Anterior cingulate cortex (tissue), 58 donors: ENCODE results near the gene USF3.
A peak's percentile ranks its signal among the peaks of the same experiment; 100 is the strongest.
"Not testable (repeated sequence)": the region's sequence is repeated elsewhere in the genome, so short reads cannot be mapped to it uniquely, and the experiment has no call there.

Source experiments
- DNase-seq, 58 donors: peaks; one replicate each; lab custom pipeline; 2025; lab: John Stamatoyannopoulos, UW

USF3 gene

GRCh38 chr3:113659996-113660395, 36.4 kb downstream of the USF3 start:
- DNase-seq: no peak

DNA sequence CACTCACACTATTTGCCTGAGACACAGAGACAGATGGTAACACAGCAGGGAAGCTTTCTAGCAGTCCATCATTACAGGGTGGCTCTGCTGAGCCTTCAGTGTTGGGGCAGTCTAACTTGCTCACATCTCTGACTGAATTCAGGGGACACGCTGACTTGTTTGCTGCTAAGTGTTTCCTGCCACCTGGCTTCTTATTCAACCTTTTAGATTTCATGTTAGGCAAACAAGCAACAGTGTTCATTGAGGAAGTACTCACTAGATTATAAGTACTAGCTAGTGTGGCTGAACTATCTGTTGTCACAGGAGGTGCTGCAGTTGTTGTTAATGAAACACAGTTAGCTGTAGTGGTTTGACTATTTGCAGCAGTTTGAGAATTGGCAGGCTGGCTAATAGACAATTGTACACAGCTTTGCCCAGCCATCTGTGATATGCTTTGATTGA, 37.3 kb downstream of the USF3 start:
- DNase-seq: no peak

DNA sequence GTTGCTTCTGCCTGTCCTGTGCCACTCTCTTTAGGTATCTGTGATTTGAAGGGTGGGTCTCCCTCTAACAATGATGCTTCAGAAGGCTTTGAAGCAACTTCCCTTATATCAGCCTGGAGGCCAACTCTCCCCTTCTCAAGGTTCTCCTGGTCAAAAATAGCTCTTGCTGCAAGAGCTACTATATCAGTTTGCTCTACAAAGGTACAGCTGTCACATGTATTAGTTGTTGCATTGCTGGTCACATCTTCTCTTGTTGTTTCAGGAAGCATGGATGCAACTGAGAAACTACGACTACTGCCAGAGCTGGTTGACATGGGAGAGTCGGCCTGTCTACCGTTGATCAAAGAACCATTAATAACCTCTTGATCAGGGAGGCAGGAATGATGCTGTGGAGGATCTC, 38.3 kb downstream of the USF3 start:
- DNase-seq: no peak

DNA sequence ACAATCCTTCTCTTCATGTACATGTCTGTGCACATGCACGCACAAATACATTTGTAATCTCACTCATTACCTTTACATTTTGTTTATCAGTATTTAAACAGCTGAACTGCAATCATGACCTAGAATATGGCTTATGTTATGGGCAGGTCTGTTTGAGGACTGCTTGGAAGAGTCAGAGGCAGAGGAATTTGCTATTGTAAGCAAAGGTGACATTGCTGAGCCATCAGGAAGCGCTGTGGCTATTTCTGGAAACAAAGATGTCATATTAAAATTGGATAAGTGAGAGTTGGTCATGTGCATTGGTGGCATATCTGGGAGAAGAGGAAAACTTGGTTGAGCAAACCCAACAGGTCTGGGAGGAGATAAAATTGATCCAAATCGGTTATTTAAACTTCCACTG, 41.6 kb downstream of the USF3 start:
- no peak for DNase-seq

GRCh38 chr3:113654310-113654709, 42.1 kb downstream of the USF3 start:
- no peak for DNase-seq

- no peak for DNase-seq
These were observed 47.1 kb downstream of the USF3 start for GRCh38 chr3:113649174-113649845.

- DNase-seq: no peak
These were observed 47.9 kb downstream of the USF3 start for GRCh38 chr3:113648524-113648923.

DNA sequence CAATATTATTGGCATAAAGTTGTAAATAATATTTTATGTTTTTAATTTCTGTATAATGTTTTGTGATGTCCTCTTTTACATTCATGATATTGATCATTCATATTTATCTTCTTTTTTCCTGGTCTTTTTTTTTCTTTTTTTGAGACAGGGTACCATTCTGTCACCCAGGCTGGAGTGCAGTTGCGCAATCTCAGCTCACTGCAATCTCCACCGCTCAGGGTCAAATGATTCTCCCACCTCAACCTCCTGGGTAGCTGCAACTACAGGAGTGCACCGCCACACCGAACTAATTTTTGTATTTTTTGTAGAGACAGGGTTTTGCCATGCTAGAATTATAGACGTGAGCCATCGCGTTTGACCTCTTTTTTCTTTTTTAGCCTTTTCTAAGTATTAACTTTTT, 52.9 kb downstream of the USF3 start:
- no peak for DNase-seq

GRCh38 chr3:113638910-113639309, 57.5 kb downstream of the USF3 start:
- DNase-seq: no peak

- no peak for DNase-seq
These were observed 58.7 kb downstream of the USF3 start for GRCh38 chr3:113637756-113638155.

DNA sequence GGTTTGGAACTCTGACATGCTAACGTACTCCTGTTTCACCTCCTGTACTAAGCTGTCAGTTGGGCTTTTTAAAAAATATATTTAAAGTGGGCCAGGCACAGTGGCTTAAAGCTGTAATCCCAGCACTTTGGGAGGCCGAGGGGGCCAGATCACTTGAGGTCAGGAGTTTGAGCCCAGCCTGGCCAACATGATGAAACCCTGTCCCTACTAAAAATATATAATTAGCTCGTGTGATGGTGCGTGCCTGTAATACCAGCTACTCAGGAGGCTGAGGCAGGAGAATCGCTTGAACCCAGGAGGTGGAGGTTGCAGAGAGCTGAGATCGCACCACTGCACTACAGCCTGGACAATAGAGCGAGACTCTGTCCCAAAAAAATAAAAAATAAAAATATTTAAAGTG, 60.4 kb downstream of the USF3 start:
- DNase-seq: not testable (repeated sequence)

DNA sequence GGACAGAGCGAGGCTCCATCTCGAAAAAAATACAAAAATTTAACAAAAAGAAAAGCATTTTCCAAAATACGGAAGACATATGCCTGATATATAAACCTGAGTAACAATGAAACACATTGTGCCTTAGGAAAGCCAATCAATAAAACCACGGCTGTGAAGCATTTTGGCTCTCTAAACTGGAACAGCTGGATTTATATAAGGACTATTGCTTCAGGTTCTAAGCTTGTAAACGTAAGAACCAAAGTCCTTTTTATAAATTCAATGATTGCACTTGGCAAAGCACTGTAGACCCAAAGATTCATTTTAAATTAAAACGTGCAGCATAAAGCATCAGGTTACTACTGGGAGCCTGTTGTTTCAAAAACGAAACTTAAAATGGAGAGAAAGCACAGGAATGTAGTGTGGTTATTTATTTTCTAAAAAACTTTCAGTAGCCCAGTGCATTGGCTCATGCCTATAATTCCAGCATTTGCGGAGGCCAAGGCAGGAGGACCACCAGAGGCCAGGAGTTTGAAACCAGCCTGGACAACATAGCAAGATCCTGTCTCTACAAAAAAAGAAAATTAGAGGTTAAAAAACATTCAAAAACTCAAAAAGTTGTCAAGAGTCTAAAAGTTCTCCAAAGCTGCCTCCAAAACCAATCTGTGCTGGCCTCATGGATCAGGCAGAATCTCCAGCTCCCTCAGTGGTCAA, 61.5 kb downstream of the USF3 start:
- DNase-seq: no peak

DNA sequence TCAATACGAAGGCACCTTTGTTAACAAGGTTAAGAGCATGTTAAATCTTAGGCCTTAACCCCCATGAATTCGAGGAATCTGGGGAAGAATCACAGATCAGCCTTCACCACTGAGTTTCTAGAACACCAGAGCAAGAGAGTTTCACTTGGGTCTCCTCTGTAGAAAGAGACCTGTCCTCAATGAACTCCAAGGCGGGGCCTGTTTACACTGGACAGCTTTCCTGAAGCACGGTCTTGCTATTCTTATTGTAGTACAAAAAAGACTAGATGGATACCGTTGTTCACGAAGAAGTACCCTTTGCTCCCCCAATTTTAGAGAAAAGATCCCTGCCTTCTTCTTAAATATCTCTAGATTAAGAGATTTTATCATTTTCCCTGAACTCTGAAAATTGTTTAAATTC, 64.9 kb downstream of the USF3 start:
- no peak for DNase-seq

DNA sequence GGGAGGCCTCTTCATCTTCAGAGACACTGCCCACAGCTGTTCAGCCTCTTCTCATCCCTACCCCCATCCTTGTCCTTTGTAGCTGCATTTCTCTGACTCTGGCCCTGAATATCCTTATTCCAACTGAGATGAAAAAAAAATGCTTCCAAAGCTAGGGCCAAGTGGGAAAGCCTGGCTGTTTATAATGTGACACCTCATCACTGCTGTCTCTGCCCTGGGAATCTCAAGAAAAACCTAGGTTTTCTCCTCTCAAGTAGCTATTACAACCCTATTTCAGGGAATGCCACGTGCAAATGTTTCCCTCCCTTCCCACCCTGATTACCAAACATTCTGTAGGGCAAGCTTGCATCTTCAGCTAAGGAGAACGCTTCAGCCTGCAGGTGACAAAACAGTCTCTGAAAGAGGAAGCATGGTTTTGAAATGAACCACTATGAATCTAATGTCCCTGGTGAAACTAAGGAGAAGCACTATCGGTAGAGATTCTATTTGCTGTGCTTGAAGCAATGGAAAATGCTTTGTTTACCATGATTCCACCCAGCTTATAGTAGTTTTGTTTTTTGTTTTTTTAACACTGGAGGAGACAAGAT, 65.4 kb downstream of the USF3 start:
- no peak for DNase-seq

DNA sequence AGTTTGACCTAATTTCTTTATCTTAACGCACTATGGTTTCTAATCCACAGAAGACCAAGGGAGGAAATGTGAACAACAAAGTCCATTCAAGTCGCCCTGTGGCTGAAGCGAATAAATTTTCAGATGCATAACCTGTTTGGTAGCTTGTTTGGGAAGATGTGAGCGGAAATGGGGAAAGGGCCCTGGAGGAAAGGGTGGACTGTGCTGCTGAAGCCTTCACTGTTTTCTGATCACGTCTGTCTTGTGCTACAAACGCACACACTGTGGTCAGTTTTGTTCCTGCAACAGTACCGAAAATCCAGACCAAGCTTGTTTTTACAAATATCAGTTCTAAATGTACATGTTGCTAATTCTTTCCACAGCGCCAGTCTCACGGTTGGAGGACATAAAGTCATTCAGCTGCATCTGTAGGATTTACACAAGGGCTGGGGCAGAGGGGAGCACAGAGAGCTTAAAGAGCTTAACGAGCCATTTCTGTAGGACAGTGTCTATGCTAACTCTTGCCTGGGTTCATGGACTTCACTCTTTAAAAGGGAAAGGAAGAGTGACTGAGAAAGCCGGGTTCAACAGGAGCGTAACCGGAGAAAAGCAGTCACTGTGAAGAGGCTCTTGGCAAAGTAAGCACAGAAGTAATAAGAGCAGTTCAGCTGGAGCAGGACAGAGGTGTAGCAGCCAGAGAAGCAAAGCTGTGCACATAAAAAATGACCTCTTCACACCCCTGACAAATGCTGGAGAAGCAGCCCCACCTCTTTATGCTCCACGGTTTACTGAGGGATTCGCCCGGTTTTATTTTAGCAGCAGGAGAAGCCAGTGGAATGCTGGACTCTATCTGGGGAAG, 66.6 kb downstream of the USF3 start:
- no peak for DNase-seq

DNA sequence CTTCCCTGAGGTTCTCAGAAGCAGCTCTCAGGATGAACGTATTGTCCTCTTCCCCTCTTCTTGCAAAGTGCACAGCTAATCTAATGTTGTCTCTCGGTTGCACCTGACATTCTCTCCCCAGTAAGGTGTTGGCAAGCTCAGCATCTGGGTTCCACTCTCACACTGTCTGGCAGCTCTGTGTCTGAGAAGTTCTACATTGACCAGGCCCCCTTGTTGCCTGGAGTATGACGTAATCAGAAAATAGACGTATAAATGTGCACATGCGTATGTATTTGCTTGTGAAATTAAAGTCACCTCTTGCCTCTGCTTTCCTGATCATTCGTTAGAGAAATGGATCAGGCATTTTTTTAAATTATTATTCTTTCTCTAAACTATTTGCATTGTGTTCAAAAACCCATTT, 67.7 kb downstream of the USF3 start:
- no peak for DNase-seq

GRCh38 chr3:113628316-113628715, 68.1 kb downstream of the USF3 start:
- DNase-seq: no peak

- peak in 44 of 58 donors; percentile 1 to 58 (median 25) for DNase-seq
These were observed 69.7 kb downstream of the USF3 start for GRCh38 chr3:113626503-113627371.

DNA sequence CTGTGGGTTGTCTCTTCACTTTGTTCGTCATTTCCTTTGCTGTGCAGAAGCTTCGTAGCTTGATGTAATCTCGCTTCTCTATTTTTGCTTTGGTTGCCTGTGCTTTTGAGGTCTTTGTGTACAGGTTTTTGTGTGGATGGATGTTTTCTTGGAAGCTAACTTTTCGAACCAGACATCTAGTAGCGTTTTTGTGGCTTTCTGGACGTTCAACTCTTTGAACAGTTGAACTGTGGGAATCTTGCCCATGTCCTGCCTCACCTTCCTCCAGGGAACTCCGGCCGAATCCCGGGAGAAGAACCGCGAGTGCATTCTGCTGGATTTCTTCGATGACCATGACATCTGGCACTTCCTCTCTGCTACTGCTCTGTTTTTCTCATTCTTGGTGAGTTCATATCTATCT, 70.6 kb downstream of the USF3 start:
- DNase-seq: no peak

GRCh38 chr3:113623811-113624210, 72.6 kb downstream of the USF3 start:
- no peak for DNase-seq
